Stimulated activated CD8-positive, alpha-beta memory T cell treated with anti-CD3 and anti-CD28 coated beads, Interleukin-7, amount 100 ng/mL, for 48 hours (primary cell): Measurements from ENCODE around the gene FEM1A.
A peak's percentile ranks its signal among the peaks of the same experiment; 100 is the strongest.
"Not testable (repeated sequence)": the region's sequence is repeated elsewhere in the genome, so short reads cannot be mapped to it uniquely, and the experiment has no call there.

Source experiments
- DNase-seq, 2 donors: peaks; one replicate each; pipeline ENCODE4 v3.0.0-alpha.2; 2020; ENCODE audit warnings: low read depth in 1 of 2; ENCODE audit errors: extremely low read depth in 1 of 2

The FEM1A gene, protein sequence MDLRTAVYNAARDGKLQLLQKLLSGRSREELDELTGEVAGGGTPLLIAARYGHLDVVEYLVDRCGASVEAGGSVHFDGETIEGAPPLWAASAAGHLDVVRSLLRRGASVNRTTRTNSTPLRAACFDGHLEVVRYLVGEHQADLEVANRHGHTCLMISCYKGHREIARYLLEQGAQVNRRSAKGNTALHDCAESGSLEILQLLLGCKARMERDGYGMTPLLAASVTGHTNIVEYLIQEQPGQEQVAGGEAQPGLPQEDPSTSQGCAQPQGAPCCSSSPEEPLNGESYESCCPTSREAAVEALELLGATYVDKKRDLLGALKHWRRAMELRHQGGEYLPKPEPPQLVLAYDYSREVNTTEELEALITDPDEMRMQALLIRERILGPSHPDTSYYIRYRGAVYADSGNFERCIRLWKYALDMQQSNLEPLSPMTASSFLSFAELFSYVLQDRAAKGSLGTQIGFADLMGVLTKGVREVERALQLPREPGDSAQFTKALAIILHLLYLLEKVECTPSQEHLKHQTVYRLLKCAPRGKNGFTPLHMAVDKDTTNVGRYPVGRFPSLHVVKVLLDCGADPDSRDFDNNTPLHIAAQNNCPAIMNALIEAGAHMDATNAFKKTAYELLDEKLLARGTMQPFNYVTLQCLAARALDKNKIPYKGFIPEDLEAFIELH

DNA sequence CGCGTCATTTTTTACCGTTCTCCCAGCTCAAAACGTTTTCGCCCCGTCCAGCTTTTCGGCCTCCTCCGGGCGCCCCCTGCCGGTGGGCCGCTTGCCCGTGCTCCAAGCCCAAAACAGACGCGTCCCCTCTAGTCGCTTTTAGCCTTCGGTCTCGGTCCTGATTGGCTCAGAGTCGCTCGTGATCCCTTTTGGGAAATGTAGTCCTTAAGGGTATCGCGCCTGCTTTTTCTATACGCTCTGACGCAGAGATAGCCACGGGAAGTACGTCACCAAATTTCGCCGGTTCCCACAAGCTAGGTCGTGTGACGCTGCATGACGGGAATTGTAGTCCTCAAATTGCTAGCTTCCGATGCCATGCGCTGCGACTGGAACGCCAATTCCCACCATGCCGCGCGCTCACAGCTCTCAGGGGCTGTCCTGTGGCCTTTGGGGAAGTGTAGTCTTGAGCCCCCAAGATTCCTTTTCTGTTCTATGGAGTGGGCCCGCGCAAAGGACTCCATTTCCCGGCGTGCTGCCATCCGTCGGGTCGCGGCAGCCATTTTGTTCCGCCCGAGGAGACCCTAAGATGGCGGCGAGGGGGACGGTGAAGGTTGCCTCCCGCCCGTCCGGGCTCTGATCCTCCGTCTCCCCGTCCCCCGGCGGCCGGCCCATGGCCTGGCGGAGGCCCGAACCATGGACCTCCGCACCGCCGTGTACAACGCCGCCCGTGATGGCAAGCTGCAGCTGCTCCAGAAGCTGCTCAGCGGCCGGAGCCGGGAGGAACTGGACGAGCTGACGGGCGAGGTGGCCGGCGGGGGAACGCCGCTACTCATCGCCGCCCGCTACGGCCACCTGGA, at the start of gene FEM1A:
Gene FEM1A, plus strand, starts transcription at position 552 of the 836 bp plus-strand sequence. Its CDS starts 121 bp downstream, at position 673.
- DNase-seq, result peak; percentile 93 to 98

DNA sequence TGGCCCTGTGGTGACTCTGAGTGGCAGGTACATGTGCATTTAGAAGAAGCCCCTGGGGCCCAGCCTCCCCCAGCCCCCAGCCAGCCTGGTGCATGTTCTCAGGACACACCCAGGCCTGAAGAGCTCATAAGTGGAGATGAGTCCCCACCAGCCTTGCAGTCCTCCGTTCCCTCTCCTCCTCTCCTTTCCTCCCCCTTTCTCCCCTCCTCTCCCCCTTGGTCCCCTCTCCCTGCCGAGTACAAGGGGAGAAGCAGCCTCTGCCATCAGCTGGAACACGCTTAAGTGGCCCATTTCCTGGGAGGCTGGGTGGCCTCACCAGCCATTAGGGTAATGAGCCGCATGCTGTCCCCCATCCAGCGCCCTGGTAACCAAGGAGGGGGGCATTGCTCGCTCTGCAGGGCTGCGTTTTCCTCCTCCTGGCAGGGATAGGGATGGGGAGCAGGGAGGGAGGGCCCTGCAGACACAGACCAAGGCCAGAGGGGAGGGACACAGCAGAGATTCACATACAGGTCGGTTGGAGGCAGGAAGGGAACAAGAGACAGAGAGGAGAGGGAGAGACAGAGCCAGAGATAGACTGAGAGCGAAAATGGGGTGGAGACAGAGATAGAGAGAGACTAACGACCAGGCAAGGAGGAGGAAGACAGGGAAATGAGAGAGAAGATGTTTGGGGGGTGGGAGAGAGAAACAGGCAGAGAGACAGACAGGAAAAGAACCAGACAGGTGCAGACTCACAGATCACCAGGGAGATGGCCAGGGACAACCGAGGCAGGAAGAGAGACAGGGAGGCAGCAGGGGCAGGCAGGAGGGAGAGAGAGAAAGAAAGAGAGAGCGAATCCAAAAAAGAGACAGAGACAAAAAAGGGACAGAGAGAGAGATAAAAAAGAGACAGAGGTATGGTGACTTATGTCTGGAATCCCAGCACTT, 48.5 kb upstream of the FEM1A start:
- no peak for DNase-seq

DNA sequence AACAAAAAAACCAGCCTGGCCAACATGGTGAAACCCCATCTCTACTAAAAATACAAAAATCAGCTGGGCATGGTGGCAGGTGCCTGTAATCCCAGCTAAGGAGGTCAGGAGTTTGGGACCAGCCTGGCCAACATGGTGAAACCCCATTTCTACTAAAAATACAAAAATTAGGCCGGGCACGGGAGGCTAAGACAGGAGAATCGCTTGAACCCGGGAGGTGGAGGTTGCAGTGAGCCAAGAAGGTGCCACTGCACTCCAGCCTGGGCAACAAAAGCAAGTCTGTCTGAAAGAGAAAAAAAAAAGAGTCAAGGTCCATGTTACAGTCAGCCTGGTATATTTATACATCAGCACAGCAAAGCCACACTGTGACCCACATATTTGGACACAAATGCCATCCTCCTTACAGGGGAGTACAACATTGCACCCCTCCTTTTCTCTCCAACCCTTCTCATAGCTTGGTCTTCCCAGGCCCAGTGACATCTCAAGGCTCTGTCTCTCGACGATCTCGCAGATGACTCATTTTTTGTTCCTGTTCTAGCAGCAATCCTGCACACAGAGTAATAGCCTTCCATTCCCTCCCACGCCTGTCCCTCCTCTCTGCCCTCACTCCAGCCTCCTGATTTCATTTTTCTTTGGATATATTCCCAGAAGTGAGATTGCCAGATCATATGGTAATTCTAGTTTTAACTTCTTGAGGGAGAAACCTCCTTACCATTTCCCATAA, 46.9 kb upstream of the FEM1A start:
- DNase-seq, result no peak

DNA sequence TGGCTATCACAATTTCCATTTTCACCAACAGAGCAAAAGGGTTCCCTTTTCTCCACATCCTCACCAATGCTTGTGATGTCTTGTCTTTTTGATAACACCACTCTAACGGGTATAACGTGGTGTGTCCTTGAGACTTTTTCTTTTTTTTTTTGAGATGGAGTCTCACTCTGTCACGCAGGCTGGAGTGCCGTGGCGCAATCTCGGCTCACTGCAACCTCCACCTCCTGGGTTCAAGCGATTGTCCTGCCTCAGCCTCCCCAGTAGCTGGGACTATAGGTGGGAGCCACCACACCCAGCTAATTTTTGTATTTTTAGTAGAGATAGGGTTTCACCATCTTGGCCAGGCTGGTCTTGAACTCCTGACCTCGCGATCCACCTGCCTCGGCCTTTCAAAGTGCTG, 46.4 kb upstream of the FEM1A start:
- not testable (repeated sequence) for DNase-seq

DNA sequence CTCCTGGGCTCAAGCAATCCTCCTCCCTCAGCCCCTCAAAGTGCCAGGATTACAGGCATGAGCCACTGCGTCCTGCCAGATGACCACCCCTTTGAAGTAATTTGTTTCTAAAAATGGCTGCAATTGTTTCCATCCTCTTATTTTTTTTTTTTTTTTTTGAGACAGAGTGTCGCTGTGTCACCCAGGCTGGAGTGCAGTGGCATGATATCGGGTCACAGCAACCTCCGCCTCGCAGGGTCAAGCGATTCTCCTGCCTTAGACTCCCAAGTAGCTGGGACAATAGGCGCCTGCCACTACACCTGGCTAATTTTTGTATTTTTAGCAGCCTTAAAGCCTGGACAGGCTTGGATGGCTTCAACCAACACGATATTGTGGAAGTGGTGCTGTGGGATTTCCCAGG, 45.5 kb upstream of the FEM1A start:
- no peak for DNase-seq

DNA sequence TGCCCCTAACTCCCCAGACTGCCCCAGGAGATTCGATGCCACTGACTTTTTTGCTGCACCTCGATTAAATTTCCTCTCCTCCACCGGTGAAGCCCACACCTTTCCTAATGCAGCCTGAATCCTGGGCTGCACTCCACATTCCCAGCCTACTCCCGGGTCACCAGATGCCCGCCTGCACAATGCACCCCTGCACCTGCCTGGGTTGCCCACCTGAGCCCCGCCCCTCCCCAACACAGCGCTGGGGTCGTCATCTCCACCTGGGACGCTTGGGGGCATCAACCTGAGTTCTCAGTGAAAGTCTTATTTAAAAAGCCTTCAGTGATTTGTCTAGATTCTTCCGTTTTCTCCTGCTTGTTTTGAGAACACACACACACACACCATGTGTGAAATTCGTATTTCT, 43.3 kb upstream of the FEM1A start:
- DNase-seq, result no peak

DNA sequence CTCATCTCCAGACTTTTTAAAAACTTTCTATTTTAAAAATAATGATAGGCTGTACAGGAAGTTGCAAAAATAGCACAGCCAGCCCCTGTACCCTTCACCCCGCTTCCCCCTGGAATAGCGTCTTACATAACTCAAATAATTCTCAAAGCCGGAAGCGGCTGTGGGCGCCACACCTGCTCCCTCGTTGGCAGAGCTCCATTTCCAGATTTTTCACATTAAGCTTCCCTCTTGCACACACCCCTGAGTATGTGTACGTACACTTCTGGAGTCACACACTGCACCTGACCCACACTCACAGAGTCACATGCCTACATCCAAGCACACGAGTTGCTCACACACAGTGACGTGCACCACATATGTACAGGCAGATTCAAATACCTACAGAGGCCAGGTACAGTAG, 42.9 kb upstream of the FEM1A start:
- DNase-seq, result no peak

DNA sequence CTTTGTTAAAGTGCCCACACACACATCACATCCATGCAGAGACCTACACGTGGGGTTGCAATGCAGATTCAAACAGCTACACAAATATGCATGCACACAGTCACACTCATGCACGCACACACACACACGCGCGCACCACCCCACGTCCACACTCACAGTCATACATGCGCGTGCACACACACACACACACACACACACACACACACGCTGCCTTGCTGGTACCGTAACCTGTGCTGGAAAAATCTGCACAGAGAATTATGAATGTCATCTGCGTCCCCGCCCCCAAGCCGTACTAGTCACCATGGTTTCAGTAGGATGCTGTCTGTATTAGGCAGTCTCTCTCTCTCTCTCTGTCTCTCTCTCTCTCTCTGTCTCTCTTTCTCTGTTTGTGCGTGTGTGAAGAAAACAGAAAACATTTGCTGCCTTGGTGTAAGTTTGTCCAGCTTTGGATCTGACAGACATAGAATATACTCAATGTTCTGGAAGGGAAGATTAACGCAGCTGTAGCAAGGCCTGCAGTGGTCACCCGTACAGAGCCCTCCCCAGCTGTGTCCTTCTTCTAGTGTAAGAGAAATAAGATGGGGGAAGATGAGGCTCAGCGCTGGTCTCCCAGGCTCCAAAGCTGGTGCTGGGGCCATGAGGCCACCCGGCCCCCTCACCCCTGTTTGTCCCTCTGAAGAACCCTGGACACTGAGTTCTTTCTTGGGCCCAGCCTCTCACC, 41.5 kb upstream of the FEM1A start:
- DNase-seq, result no peak

DNA sequence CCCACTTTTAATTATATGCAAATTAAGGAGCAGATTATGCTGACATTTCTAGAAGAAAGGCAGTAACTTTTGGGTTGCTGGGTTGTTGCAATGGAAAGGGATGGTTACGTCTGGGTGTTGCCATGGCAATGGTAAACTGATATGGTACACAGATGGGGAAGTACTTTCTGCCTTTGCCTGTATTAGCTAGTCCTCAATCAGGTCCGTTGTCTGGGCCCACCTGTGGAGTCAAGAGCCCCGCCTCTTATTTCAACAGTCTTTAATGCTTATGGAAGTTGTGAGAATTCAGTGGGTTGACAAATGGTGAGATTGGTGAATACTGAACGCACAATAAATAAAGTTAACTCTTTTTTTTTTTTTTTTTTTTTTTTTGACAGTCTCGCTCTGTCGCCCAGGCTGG, 37.3 kb upstream of the FEM1A start:
- DNase-seq, result no peak

DNA sequence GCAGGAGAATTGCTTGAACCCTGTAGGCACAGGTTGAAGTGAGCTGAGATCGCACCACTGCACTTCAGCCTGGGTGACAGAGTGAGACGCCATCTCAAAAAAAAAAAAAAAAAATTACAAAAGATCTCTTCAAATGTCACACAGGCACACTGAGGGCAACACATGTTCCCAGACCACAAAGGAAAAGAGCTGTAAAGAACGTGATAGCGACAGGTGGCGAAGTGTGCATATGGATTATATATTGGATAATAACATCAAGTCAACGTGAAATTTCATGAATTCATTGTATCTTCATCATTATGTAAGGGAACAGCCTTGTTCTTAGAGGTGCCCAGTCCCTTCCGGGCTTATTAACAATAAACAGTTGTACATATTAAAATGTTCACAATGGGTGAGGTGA, 36.1 kb upstream of the FEM1A start:
- DNase-seq, result no peak

DNA sequence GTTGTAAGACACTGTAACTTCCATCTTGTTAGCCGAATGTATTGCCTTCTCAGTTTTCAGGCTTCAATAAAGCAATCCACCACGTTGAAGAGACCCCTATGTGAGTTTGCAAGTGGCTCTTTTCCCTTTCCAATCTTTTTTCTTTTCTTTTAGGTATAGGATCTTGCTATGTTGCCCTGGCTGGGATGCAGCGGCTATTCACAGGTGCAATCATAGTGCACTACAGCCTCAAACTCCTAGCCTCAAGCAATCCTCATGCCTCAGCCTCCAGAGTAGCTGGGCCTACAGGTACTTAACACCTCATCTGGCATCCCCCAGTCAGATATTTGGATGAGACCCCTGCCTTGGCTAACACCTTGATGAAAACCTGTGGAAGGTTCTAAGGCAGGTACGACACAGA, 33.5 kb upstream of the FEM1A start:
- no peak for DNase-seq

DNA sequence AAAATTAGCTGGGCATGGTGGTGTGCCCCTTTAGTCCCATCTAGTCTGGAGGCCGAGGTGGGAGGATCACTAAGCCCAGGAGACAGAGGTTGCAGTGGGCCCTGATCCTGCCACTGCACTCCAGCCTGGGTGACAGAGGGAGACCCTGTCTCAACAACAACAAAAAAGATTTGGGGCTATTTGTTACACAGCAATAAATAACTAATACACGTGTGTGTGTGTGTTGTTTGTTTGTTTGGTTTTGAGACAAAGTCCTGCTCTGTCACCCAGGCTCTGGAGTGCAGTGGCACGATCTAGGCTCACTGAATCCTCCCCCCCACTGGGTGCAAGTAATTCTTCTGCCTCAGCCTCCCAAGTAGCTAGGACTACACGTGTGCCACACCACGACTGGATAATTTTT, 32.9 kb upstream of the FEM1A start:
- no peak for DNase-seq

DNA sequence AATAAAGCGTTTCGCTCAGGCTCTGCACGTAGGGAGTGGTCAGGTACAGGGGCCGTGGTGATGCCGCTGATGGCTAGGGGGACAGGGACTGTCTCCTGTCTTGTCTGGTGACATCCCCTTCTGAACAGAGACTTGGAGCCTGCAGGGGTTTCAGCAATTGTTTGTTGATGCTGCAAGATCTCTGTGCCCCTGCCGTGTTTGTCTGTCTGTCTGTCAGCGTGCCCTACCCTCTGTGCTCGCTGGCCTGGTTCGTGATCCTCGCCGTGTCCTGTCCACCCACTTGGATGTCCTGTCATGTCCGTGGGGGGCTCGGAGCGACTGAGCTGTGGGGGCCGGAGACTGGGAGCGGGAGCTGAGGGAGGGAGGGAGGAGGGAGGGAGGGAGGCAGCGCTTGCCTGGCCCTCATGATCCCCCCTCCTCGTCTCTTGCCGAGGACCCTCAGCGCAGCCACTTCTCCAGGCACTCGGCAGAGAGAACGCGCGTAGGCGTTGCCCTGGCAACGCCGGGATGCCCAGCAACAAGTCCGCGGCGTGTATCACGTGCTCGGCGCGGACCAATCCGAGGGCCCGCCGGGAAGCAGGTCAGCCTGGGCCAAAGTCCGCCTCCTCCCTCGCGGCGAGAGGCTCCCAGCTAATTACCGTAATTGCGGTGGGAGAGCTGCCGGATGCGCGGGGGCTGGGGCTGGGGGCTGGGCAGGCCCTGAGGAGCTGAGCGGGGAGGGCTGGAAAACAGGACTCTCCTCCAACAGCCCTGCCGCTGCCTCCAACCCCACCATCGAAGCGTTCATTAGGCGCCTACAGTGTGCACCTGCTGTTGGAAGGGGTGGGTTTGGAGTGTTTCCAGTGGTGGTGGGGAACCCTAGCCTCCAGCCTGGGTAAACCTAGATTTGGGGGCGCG, 31.9 kb upstream of the FEM1A start:
- DNase-seq, result peak; percentile 59 to 61

DNA sequence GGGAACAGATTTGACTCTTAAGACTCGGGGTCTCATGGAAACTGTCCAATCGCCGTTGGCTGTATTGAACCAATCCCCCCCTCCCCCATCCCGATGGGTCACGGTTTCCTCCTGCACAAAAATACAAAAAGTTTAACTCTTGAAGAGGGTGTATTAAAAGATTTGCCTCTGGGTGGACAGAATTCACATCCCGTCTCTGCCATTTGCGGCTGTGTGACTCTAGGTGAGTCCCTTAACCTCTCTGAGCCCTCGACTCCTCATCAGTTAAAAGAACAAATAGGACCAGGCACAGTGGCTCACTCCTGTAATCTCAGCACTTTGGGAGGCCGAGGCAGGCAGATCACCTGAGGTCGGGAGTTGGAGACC, 31.3 kb upstream of the FEM1A start:
- no peak for DNase-seq

DNA sequence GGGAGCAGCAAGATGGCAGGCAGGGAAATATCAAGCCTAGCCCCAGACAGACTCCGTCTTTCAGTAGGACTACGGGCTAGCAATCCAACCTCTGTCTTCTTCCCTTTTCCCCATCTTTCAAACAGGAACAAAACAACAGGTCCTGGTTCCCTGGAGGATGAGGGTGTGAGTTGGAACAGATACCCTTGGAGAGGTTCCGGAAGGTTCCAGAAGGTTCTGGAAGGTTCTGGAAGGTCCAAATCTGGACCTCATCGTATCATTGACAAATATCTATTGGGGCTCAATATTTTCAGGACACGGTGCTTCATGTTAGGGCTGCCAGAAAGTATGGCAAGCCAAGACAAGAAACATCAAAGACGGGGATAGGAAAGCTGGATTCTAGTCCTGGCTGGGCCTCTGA, 28.5 kb upstream of the FEM1A start:
- DNase-seq, result no peak

DNA sequence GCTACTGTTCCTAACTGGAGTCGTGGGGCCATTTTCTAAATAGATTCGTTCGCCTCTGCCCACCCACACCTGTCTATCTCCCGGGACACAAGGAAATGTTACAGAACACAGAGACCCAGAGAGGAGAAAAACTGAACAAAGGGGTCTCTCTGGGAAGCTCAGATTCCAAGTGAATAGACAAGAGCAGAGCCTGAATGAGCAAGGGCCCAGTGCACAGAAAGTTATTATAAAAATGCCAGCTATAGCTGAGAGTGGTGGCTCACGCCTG, 27.2 kb upstream of the FEM1A start:
- DNase-seq, result no peak

DNA sequence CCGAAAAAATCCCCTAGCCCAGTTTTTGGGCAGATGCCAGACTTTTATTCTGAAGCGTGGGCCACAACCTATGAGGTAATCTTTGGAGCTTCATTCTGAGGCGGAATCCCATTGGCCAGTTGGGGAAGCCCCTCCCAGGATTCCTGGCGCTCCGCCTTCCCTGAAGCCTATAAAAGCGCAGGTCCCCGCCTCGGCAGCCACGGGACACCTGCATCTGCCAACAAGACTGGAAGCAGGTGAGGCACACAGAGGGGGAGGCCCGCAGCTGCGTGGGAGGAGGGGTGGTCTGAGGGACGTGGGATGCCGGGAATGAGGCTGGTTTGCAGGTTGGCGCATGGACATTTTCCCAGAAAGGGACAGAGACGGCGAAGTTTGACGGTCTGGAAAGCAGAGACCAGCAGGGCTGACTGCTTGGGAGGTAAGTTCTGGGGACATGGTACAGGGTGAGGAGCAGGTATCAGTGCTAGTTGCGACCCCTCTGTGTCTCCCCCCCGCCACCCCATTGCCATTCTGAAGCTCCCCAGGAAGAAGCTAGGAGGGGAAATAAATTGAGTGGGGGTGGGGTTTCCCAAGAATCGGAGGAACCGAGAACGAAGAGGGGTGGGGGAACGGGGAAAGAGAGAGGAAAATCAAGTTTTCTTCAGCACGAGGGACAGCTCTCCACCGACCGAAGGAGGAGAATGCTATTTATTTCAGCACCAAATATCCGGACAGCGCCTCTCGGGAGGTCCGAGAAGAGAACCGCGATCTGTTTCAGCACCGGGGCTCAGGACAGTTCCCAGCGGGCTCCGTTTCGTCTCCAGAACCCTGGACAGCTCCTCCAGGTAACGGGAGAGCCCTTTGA, 22.4 kb upstream of the FEM1A start:
- DNase-seq, result peak; percentile 46 to 60

DNA sequence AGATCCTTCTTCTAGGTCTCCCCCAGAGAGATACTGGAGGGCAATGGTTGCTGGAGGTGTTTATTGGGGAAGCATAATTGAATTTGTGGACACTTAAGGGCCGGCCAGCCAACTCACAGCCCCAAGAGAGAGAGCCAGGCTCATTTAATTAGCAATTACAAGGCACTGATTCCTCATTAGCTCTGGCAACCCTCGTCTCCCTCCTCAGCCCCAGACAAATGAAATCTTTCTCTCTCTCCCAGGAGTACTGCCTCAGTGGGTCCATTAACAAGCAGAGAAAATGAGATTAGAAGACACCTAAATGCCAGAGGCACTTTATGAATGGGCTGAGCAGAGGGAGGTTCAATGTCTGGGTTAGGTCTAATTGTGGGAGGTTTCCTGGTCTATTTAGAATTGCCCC, 19.0 kb upstream of the FEM1A start:
- DNase-seq, result no peak
